HepG2 (cell line): ENCODE measurements around the gene ALDH9A1. TPM values are rescaled to one million over a fixed set of nuclear protein-coding genes. Genes with fewer than 3 reads are reported as not detected.

Experiments used
- CEBPZ ChIP-seq: IDR thresholded peaks from 2 replicates; pipeline ENCODE4 v1.6.1; 2012; ENCODE audit warnings: low read length, improper control_type of control experiment
- FOXA1 ChIP-seq, 2 experiments: fragments of 450-650 bp in 1 of 2; sonication (generic) in 1 of 2; formaldehyde crosslinking in 1 of 2; IDR thresholded peaks; 2 replicates each; pipeline versions ENCODE4 v1.4.0 to v1.6.1; 2016 to 2020; ENCODE audit warnings: missing genetic modification reagents in 1 of 2
- JUND ChIP-seq: sonication (generic); formaldehyde crosslinking; IDR thresholded peaks from 2 replicates; pipeline ENCODE4 v1.8.0; 2022; ENCODE audit warnings: mild to moderate bottlenecking, missing genetic modification reagents
- KAT2B ChIP-seq: fragments of 150-350 bp; IDR thresholded peaks from 2 replicates; pipeline ENCODE4 v1.6.1; 2014; ENCODE audit warnings: low read depth, low read length, borderline replicate concordance
- MED1 ChIP-seq: sonication (generic); formaldehyde crosslinking; IDR thresholded peaks from 2 replicates; pipeline ENCODE4 v1.4.0; 2020; ENCODE audit warnings: missing genetic modification reagents
- NFE2L1 ChIP-seq: sonication (generic); formaldehyde crosslinking; IDR thresholded peaks from 2 replicates; pipeline ENCODE4 v1.4.0; 2020; ENCODE audit warnings: missing genetic modification reagents, mild to moderate bottlenecking, borderline replicate concordance
- NFIB ChIP-seq: sonication (generic); formaldehyde crosslinking; IDR thresholded peaks from 2 replicates; pipeline ENCODE4 v1.9.0; 2021; ENCODE audit warnings: missing genetic modification reagents, mild to moderate bottlenecking, borderline replicate concordance
- SAP130 ChIP-seq: IDR thresholded peaks from 2 replicates; pipeline ENCODE4 v1.6.1; 2016; ENCODE audit warnings: low read depth
- TFDP1 ChIP-seq: IDR thresholded peaks from 2 replicates; pipeline ENCODE4 v1.6.1; 2016; ENCODE audit warnings: missing compliant biosample characterization, missing genetic modification reagents, borderline replicate concordance
- XBP1 ChIP-seq: sonication (generic); formaldehyde crosslinking; IDR thresholded peaks from 2 replicates; pipeline ENCODE4 v1.5.0; 2020; ENCODE audit warnings: missing genetic modification reagents
- ZBTB7A ChIP-seq: sonication (generic); formaldehyde crosslinking; IDR thresholded peaks from 2 replicates; pipeline ENCODE4 v1.8.0; 2022; ENCODE audit warnings: mild to moderate bottlenecking, missing genetic modification reagents
- ZNF263 ChIP-seq: sonication (generic); formaldehyde crosslinking; IDR thresholded peaks from 2 replicates; pipeline ENCODE4 v1.4.0; 2020; ENCODE audit warnings: missing genetic modification reagents
- ZNF512 ChIP-seq: sonication (generic); formaldehyde crosslinking; IDR thresholded peaks from 2 replicates; pipeline ENCODE4 v1.4.0; 2020; ENCODE audit warnings: mild to moderate bottlenecking, missing genetic modification reagents
- ZNF563 ChIP-seq: sonication (generic); formaldehyde crosslinking; IDR thresholded peaks from 2 replicates; pipeline ENCODE4 v1.8.0; 2022; ENCODE audit warnings: mild to moderate bottlenecking, moderate library complexity, missing genetic modification reagents
- ZNF567 ChIP-seq: sonication (generic); formaldehyde crosslinking; IDR thresholded peaks from 2 replicates; pipeline ENCODE4 v1.8.1; 2023; ENCODE audit warnings: mild to moderate bottlenecking, missing genetic modification reagents, borderline replicate concordance
- polyA plus RNA-seq, 8 experiments: library from polyadenylated mRNA; depleted of rRNA in 3 of 8; stranded (reverse) in 7 of 8; unstranded in 1 of 8; fragments of >200 nt; fragmentation: Illumina TruSeq in 4 of 8; extraction: Trizol in 4 of 8; gene quantifications; 2 replicates each; pipeline versions ENCODE4 v1.2.1 to v1.2.3, GENCODE V29; 2011 to 2016; ENCODE audit warnings: low read depth in 4 of 8, missing spikeins in 1 of 8, mixed read lengths in 1 of 8; ENCODE audit not compliant: insufficient read depth in 1 of 8
- total RNA-seq, 5 experiments: library from RNA; depleted of rRNA; stranded (reverse); fragments of >200 nt; fragmentation: Illumina TruSeq; extraction: Trizol; gene quantifications; 2 replicates each; pipeline ENCODE4 v1.2.3, GENCODE V29; 2016; ENCODE audit warnings: low read depth in 1 of 5
- TF ChIP-seq, protein P1 (sequence below): sonication (generic); formaldehyde crosslinking; conservative IDR thresholded peaks from 2 replicates; pipeline ENCODE4 v1.4.0; 2020; ENCODE audit warnings: mild to moderate bottlenecking, missing genetic modification reagents, moderate library complexity
- TF ChIP-seq, protein P2 (sequence below): IDR thresholded peaks from 2 replicates; pipeline ENCODE4 v1.6.1; 2016; ENCODE audit warnings: missing compliant biosample characterization, missing genetic modification reagents, borderline replicate concordance

The ALDH9A1 gene
- total and polyA plus RNA-seq, 2 of the 13 experiments (the other 11 are each of a cell fraction or from before 2014, with no cell fraction given): 27.5 to 38.5 TPM

- TF ChIP-seq, protein P1, sequence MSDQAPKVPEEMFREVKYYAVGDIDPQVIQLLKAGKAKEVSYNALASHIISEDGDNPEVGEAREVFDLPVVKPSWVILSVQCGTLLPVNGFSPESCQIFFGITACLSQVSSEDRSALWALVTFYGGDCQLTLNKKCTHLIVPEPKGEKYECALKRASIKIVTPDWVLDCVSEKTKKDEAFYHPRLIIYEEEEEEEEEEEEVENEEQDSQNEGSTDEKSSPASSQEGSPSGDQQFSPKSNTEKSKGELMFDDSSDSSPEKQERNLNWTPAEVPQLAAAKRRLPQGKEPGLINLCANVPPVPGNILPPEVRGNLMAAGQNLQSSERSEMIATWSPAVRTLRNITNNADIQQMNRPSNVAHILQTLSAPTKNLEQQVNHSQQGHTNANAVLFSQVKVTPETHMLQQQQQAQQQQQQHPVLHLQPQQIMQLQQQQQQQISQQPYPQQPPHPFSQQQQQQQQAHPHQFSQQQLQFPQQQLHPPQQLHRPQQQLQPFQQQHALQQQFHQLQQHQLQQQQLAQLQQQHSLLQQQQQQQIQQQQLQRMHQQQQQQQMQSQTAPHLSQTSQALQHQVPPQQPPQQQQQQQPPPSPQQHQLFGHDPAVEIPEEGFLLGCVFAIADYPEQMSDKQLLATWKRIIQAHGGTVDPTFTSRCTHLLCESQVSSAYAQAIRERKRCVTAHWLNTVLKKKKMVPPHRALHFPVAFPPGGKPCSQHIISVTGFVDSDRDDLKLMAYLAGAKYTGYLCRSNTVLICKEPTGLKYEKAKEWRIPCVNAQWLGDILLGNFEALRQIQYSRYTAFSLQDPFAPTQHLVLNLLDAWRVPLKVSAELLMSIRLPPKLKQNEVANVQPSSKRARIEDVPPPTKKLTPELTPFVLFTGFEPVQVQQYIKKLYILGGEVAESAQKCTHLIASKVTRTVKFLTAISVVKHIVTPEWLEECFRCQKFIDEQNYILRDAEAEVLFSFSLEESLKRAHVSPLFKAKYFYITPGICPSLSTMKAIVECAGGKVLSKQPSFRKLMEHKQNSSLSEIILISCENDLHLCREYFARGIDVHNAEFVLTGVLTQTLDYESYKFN (CRISPR knock-in tag): peak; percentile 48; the same call in 1 of the 2 replicates
- peak; percentile 14; the same call in 1 of the 2 replicates for TF ChIP-seq MED1
- peak; percentile 0; the same call in 1 of the 2 replicates for TF ChIP-seq NFE2L1
- peak; percentile 95 for TF ChIP-seq TFDP1 (CRISPR knock-in tag)
- peak; percentile 67; the same call in 1 of the 2 replicates for TF ChIP-seq ZNF563 (CRISPR knock-in tag)
- no peak for TF ChIP-seq FOXA1 (IDR thresholded peaks at IDR 0.05)
- no peak for TF ChIP-seq FOXA1 (CRISPR knock-in tag; IDR thresholded peaks at IDR 0.05)
- TF ChIP-seq XBP1: peak; percentile 48; the same call in 1 of the 2 replicates
- no peak for TF ChIP-seq JUND
- no peak for TF ChIP-seq KAT2B
- TF ChIP-seq NFIB (CRISPR knock-in tag): no peak
- TF ChIP-seq, protein P2, sequence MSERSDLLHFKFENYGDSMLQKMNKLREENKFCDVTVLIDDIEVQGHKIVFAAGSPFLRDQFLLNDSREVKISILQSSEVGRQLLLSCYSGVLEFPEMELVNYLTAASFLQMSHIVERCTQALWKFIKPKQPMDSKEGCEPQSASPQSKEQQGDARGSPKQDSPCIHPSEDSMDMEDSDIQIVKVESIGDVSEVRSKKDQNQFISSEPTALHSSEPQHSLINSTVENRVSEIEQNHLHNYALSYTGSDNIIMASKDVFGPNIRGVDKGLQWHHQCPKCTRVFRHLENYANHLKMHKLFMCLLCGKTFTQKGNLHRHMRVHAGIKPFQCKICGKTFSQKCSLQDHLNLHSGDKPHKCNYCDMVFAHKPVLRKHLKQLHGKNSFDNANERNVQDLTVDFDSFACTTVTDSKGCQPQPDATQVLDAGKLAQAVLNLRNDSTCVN (CRISPR knock-in tag): no peak; the same call in 1 of the 2 replicates
- TF ChIP-seq CEBPZ: no peak
- TF ChIP-seq ZBTB7A: 0 out of 2 replicates have a peak, but pooled peaks have one; percentile 1
- TF ChIP-seq SAP130 (CRISPR knock-in tag): peak; percentile 81
- TF ChIP-seq ZNF512 (CRISPR knock-in tag): no peak
- TF ChIP-seq ZNF567 (CRISPR knock-in tag): no peak
- TF ChIP-seq ZNF263 (CRISPR knock-in tag): peak; percentile 62
Measured at GRCh38 chr1:165630629-165631341, 67.6 kb downstream of the ALDH9A1 start, which contains the start of gene MGST3 (continued).
